Prostate gland (tissue), 2 donors: Measurements from ENCODE around the gene MPZL1.

Experiments
- POLR2AphosphoS5 ChIP-seq: sonication (generic); formaldehyde crosslinking; IDR thresholded peaks from one replicate; pipeline ENCODE4 v1.6.1; 2017; ENCODE audit warnings: antibody characterized with exemption
- TF ChIP-seq, protein P1 (sequence below), 4 experiments: fragments of 200-600 bp in 2 of 4; fragments of 450-650 bp in 2 of 4; sonication (generic) in 2 of 4; IDR thresholded peaks; 1 replicate in 3 of 4; 2 replicates in 1 of 4; pipeline ENCODE4 v1.5.1; 2016 to 2019; ENCODE audit warnings: antibody characterized with exemption in 4 of 4, mild to moderate bottlenecking in 2 of 4, moderate library complexity in 2 of 4

DNA sequence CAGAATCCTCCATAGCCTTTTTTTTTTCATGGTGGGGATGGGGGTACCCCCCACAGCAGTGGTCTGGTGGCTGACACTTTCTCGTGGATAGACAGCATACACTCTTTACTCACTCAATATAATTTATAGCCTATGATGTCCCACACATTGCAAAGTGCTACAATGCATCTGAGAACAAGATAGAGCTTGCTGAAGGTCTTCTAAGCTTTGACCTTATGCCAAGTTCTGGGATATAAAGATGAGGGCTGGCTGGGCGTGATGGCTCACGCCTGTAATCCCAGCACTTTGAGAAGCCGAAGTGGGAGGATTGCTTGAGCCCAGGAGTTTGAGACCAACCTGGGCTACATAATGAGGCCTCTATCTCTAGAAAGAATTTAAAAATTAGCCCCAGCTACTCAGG lies 78.0 kb downstream of the MPZL1 start:
- peak; percentile 45 for TF ChIP-seq POLR2AphosphoS5
- TF ChIP-seq, protein P1, sequence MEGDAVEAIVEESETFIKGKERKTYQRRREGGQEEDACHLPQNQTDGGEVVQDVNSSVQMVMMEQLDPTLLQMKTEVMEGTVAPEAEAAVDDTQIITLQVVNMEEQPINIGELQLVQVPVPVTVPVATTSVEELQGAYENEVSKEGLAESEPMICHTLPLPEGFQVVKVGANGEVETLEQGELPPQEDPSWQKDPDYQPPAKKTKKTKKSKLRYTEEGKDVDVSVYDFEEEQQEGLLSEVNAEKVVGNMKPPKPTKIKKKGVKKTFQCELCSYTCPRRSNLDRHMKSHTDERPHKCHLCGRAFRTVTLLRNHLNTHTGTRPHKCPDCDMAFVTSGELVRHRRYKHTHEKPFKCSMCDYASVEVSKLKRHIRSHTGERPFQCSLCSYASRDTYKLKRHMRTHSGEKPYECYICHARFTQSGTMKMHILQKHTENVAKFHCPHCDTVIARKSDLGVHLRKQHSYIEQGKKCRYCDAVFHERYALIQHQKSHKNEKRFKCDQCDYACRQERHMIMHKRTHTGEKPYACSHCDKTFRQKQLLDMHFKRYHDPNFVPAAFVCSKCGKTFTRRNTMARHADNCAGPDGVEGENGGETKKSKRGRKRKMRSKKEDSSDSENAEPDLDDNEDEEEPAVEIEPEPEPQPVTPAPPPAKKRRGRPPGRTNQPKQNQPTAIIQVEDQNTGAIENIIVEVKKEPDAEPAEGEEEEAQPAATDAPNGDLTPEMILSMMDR (IDR thresholded peaks at IDR 0.05) = no peak
